Muscle of leg (tissue), 9 donors: ENCODE results near the gene NAT14. TPM values are rescaled to one million over a fixed set of nuclear protein-coding genes. Genes with fewer than 3 reads are reported as not detected.

Experiments
- polyA plus RNA-seq, 8 donors: library from polyadenylated mRNA; unstranded; fragments of 120-200 nt; gene quantifications; one replicate each; pipeline versions ENCODE4 v1.2.1 to v1.2.3, GENCODE V29; 2013; ENCODE audit warnings: inconsistent platforms in 1 of 8, low replicate concordance in 1 of 8; ENCODE audit not compliant: insufficient read length in 8 of 8, insufficient read depth in 1 of 8
- total RNA-seq: library from RNA; stranded (reverse); fragments of 120-200 nt; gene quantifications from one replicate; pipeline ENCODE4 v1.2.4, GENCODE V29; 2013

NAT14 gene
- total and polyA plus RNA-seq, 9 donors, result 23.5 to 44.1 (median 30.0) TPM

Other genes starting within 250 kb of the NAT14 start
- gene PPP6R1, start 226.2 kb upstream of the NAT14 start, total RNA-seq, result 12.5 TPM
- 10 to 100 TPM; 26.3 to 37.2 (median 32.3) TPM for gene PPP6R1, start 226.2 kb upstream of the NAT14 start, polyA plus RNA-seq
- gene HSPBP1, start 205.1 kb upstream of the NAT14 start, total RNA-seq, result 14.5 TPM
- 10 to 100 TPM; 26.2 to 34.9 (median 30.6) TPM for gene HSPBP1, start 205.1 kb upstream of the NAT14 start, polyA plus RNA-seq
- 5.4 TPM for gene BRSK1, start 201.2 kb upstream of the NAT14 start, total RNA-seq
- gene BRSK1, start 201.2 kb upstream of the NAT14 start, polyA plus RNA-seq, result 10 to 100 TPM in 5 of 8 donors, 1 to 10 TPM in 3; 7.4 to 13.7 (median 10.6) TPM
- gene TMEM150B, start 159.8 kb upstream of the NAT14 start, total RNA-seq, result 0.53 TPM
- 1 to 10 TPM in 3 of 8 donors, under 1 TPM in 5; 0.36 to 3.8 (median 0.87) TPM for gene TMEM150B, start 159.8 kb upstream of the NAT14 start, polyA plus RNA-seq
- gene KMT5C, start 145.3 kb upstream of the NAT14 start, total RNA-seq, result 16.9 TPM
- gene KMT5C, start 145.3 kb upstream of the NAT14 start, polyA plus RNA-seq, result 10 to 100 TPM; 13.4 to 34.1 (median 24.7) TPM
- not detected for gene COX6B2, start 130.5 kb upstream of the NAT14 start, total RNA-seq
- gene COX6B2, start 130.5 kb upstream of the NAT14 start, polyA plus RNA-seq, result 1 to 10 TPM in 1 of 8 donors, under 1 TPM in 5, not detected in 2; 0.09 to 2.4 (median 0.23) TPM
- not detected for gene GARIN5B, start 121.9 kb upstream of the NAT14 start, total RNA-seq
- gene GARIN5B, start 121.9 kb upstream of the NAT14 start, polyA plus RNA-seq, result not detected
- 0.31 TPM for gene IL11, start 114.7 kb upstream of the NAT14 start, total RNA-seq
- under 1 TPM; 0.12 to 0.61 (median 0.40) TPM for gene IL11, start 114.7 kb upstream of the NAT14 start, polyA plus RNA-seq
- gene TMEM190, start 108.4 kb upstream of the NAT14 start, total RNA-seq, result not detected
- gene TMEM190, start 108.4 kb upstream of the NAT14 start, polyA plus RNA-seq, result under 1 TPM in 1 of 8 donors, not detected in 7; 0.50 TPM
- gene TMEM238, start 100.9 kb upstream of the NAT14 start, total RNA-seq, result 0.18 TPM
- gene TMEM238, start 100.9 kb upstream of the NAT14 start, polyA plus RNA-seq, result under 1 TPM; 0.14 to 0.49 (median 0.27) TPM
- 463 TPM for gene RPL28, start 99.3 kb upstream of the NAT14 start, total RNA-seq
- 1,000 to 10,000 TPM; 1,674 to 2,410 (median 1,842) TPM for gene RPL28, start 99.3 kb upstream of the NAT14 start, polyA plus RNA-seq
- gene UBE2S, start 77.4 kb upstream of the NAT14 start, total RNA-seq, result 31.4 TPM
- gene UBE2S, start 77.4 kb upstream of the NAT14 start, polyA plus RNA-seq, result 10 to 100 TPM; 40.8 to 70.1 (median 60.1) TPM
- gene SHISA7, start 41.9 kb upstream of the NAT14 start, total RNA-seq, result under 0.01 TPM
- under 1 TPM; 0.08 to 0.32 (median 0.17) TPM for gene SHISA7, start 41.9 kb upstream of the NAT14 start, polyA plus RNA-seq
- 35.8 TPM for gene ISOC2, start 23.5 kb upstream of the NAT14 start, total RNA-seq
- 10 to 100 TPM; 31.8 to 39.1 (median 35.1) TPM for gene ISOC2, start 23.5 kb upstream of the NAT14 start, polyA plus RNA-seq
- gene C19orf85, start 20.4 kb upstream of the NAT14 start, total RNA-seq, result not detected
- gene C19orf85, start 20.4 kb upstream of the NAT14 start, polyA plus RNA-seq, result not detected
- 1.6 TPM for gene ZNF628, start 8.6 kb upstream of the NAT14 start, total RNA-seq
- 1 to 10 TPM; 2.8 to 5.1 (median 3.8) TPM for gene ZNF628, start 8.6 kb upstream of the NAT14 start, polyA plus RNA-seq
- 20.0 TPM for gene SSC5D, start 3.2 kb downstream of the NAT14 start, total RNA-seq
- gene SSC5D, start 3.2 kb downstream of the NAT14 start, polyA plus RNA-seq, result 10 to 100 TPM in 6 of 8 donors, 1 to 10 TPM in 2; 7.9 to 54.8 (median 24.7) TPM
- 0.89 TPM for gene SBK2, start 51.9 kb downstream of the NAT14 start, total RNA-seq
- gene SBK2, start 51.9 kb downstream of the NAT14 start, polyA plus RNA-seq, result 1 to 10 TPM; 3.0 to 9.7 (median 3.7) TPM
- 0.13 TPM for gene SBK3, start 60.4 kb downstream of the NAT14 start, total RNA-seq
- under 1 TPM in 5 of 8 donors, not detected in 3; 0.10 to 0.29 (median 0.15) TPM for gene SBK3, start 60.4 kb downstream of the NAT14 start, polyA plus RNA-seq
- 4.7 TPM for gene ZNF579, start 95.7 kb downstream of the NAT14 start, total RNA-seq
- gene ZNF579, start 95.7 kb downstream of the NAT14 start, polyA plus RNA-seq, result 10 to 100 TPM; 11.0 to 18.5 (median 14.1) TPM
- gene FIZ1, start 114.3 kb downstream of the NAT14 start, total RNA-seq, result 3.7 TPM
- 10 to 100 TPM; 10.7 to 15.1 (median 12.7) TPM for gene FIZ1, start 114.3 kb downstream of the NAT14 start, polyA plus RNA-seq
- 9.3 TPM for gene ZNF524, start 115.1 kb downstream of the NAT14 start, total RNA-seq
- 10 to 100 TPM in 1 of 8 donors, 1 to 10 TPM in 7; 7.0 to 11.6 (median 9.0) TPM for gene ZNF524, start 115.1 kb downstream of the NAT14 start, polyA plus RNA-seq
- 1.2 TPM for gene ZNF865, start 120.5 kb downstream of the NAT14 start, total RNA-seq
- 1 to 10 TPM; 6.9 to 9.9 (median 7.8) TPM for gene ZNF865, start 120.5 kb downstream of the NAT14 start, polyA plus RNA-seq
- 5.3 TPM for gene ZNF784, start 139.4 kb downstream of the NAT14 start, total RNA-seq
- 1 to 10 TPM; 6.6 to 9.8 (median 8.7) TPM for gene ZNF784, start 139.4 kb downstream of the NAT14 start, polyA plus RNA-seq
- gene ZNF580, start 155.8 kb downstream of the NAT14 start, total RNA-seq, result 5.6 TPM
- 10 to 100 TPM; 20.9 to 28.5 (median 23.6) TPM for gene ZNF580, start 155.8 kb downstream of the NAT14 start, polyA plus RNA-seq
- gene ZNF581, start 158.5 kb downstream of the NAT14 start, total RNA-seq, result 15.1 TPM
- 10 to 100 TPM; 23.4 to 37.6 (median 27.0) TPM for gene ZNF581, start 158.5 kb downstream of the NAT14 start, polyA plus RNA-seq
- gene CCDC106, start 163.0 kb downstream of the NAT14 start, total RNA-seq, result 5.3 TPM
- gene CCDC106, start 163.0 kb downstream of the NAT14 start, polyA plus RNA-seq, result 10 to 100 TPM; 12.9 to 16.4 (median 15.3) TPM
- 70.2 TPM for gene U2AF2, start 169.8 kb downstream of the NAT14 start, total RNA-seq
- gene U2AF2, start 169.8 kb downstream of the NAT14 start, polyA plus RNA-seq, result 100 to 1,000 TPM; 103 to 156 (median 130) TPM
- gene EPN1, start 190.0 kb downstream of the NAT14 start, total RNA-seq, result 21.8 TPM
- 100 to 1,000 TPM in 2 of 8 donors, 10 to 100 TPM in 6; 84.4 to 114 (median 93.8) TPM for gene EPN1, start 190.0 kb downstream of the NAT14 start, polyA plus RNA-seq